BE2C (cell line): ENCODE measurements around the gene XYLT1.

Experiments used
- DNase-seq: peaks from one replicate; pipeline ENCODE4 v3.0.0-alpha.2; 2020
- H3K27me3 ChIP-seq: fragments of 250-450 bp; sonication (Bioruptor Pico); 2 replicates; pipeline ENCODE4 v1.5.1; 2020; ENCODE audit warnings: mild to moderate bottlenecking
- H3K36me3 ChIP-seq: fragments of 250-450 bp; sonication (Bioruptor Pico); 2 replicates; pipeline ENCODE4 v1.5.1; 2020; ENCODE audit warnings: mild to moderate bottlenecking
- H3K4me1 ChIP-seq: fragments of 250-450 bp; sonication (Bioruptor Pico); 2 replicates; pipeline ENCODE4 v1.5.1; 2020
- H3K4me3 ChIP-seq: 2 replicates; pipeline ENCODE4 v1.5.1; 2011; ENCODE audit warnings: low read depth, low read length
- H3K9me3 ChIP-seq: fragments of 250-450 bp; sonication (Bioruptor Pico); 2 replicates; pipeline ENCODE4 v1.5.1; 2020
- TF ChIP-seq, protein P1 (sequence below): IDR thresholded peaks from 2 replicates; pipeline ENCODE4 v1.5.1; 2012; ENCODE audit warnings: mild to moderate bottlenecking, low read depth, low read length

The XYLT1 gene

GRCh38 chr16:17173281-17173680 is 297.5 kb downstream of the XYLT1 start:
- Histone ChIP-seq H3K4me1 (no peaks in the 10 kb centered on the region; the same call in 1 of the 2 replicates), H3K27me3 (no peaks in the 10 kb centered on the region), H3K36me3 (no peaks in the 10 kb centered on the region), H3K9me3 (no peaks in the 10 kb centered on the region), H3K4me3 (no peak overlapping the region)
- no peak for DNase-seq
- TF ChIP-seq, protein P1, sequence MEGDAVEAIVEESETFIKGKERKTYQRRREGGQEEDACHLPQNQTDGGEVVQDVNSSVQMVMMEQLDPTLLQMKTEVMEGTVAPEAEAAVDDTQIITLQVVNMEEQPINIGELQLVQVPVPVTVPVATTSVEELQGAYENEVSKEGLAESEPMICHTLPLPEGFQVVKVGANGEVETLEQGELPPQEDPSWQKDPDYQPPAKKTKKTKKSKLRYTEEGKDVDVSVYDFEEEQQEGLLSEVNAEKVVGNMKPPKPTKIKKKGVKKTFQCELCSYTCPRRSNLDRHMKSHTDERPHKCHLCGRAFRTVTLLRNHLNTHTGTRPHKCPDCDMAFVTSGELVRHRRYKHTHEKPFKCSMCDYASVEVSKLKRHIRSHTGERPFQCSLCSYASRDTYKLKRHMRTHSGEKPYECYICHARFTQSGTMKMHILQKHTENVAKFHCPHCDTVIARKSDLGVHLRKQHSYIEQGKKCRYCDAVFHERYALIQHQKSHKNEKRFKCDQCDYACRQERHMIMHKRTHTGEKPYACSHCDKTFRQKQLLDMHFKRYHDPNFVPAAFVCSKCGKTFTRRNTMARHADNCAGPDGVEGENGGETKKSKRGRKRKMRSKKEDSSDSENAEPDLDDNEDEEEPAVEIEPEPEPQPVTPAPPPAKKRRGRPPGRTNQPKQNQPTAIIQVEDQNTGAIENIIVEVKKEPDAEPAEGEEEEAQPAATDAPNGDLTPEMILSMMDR = no peak

DNA sequence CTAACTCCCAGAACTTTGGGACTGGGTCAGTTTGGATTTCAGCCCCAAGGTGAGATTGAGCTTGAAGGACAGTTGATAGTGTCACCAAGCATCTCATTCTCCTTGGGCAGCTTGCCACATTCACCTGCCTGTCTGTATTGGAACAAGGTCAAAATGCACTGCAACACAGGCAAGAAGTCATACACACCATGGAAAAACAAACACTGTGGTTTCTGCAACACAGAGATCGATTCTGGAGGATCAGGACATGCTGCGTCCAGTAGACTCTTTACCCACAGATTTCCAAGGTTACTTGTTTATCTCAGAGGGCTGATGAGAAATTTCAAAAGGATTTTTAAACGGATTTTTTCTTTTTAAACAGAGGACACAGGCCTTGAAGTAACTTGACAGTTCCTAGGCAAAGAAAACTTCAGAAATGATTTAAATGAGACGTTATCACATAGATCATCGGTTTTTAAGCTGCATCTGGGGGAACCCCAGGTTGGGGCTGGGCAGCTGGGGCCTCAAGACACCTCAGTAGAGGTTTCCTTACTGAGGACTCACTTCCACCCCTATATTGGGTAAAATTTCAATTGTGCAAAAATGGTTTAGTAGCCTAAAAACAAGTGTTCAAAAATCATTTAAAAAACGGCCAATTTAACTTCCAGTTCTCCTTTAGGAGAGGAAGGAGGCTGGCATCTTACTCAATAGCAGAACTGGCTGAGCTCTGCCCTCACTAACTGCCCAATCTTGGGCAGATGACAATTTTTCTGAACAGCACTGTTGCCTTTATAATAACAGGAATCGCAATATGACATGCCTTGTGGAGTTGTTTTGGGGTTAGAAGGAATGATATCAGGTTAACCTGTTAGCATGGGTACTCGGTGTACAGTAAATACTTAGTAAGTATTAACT is 299.3 kb downstream of the XYLT1 start:
- H3K36me3 ChIP-seq = no peaks in the 10 kb centered on the region
- H3K4me3 ChIP-seq = no peak overlapping the region
- H3K4me1 ChIP-seq = no peaks in the 10 kb centered on the region
- no peak for DNase-seq
- H3K27me3 ChIP-seq = no peaks in the 10 kb centered on the region
- TF ChIP-seq, protein P1 = no peak
- no peaks in the 10 kb centered on the region for H3K9me3 ChIP-seq

DNA sequence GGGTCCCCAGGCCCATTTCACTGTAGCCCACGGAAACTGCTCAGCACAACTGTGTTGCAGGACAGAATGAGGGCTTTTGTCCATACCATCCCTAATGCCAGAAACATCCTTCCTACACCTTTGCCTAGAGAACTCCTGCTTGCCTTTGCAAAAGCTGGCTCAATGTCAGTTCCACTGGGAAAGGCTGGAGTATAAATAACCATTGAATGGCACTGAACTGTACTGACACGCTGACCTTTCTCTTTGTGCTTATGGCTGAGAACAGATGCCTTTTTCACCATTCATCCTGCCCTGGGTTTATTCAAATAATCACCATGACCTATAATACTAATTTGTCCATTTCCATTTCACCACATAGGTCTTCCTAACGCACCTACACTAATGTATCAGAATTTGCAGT is 300.3 kb downstream of the XYLT1 start:
- no peak for DNase-seq
- Histone ChIP-seq H3K4me3 (no peak overlapping the region), H3K36me3 (no peaks in the 10 kb centered on the region), H3K27me3 (no peaks in the 10 kb centered on the region), H3K4me1 (no peaks in the 10 kb centered on the region), H3K9me3 (no peaks in the 10 kb centered on the region)
- TF ChIP-seq, protein P1 = no peak

GRCh38 chr16:17168181-17168580 is 302.6 kb downstream of the XYLT1 start:
- Histone ChIP-seq H3K27me3 (no peaks in the 10 kb centered on the region), H3K4me1 (no peaks in the 10 kb centered on the region), H3K4me3 (no peak overlapping the region), H3K36me3 (no peaks in the 10 kb centered on the region), H3K9me3 (no peaks in the 10 kb centered on the region)
- no peak for DNase-seq
- TF ChIP-seq, protein P1 = no peak

GRCh38 chr16:17166095-17166494 is 304.7 kb downstream of the XYLT1 start:
- Histone ChIP-seq H3K36me3 (no peaks in the 10 kb centered on the region), H3K4me1 (no peaks in the 10 kb centered on the region), H3K27me3 (no peaks in the 10 kb centered on the region), H3K4me3 (no peak overlapping the region), H3K9me3 (no peaks in the 10 kb centered on the region)
- DNase-seq = no peak
- TF ChIP-seq, protein P1 = no peak

GRCh38 chr16:17162560-17162959 is 308.2 kb downstream of the XYLT1 start:
- H3K36me3 ChIP-seq = no peaks in the 10 kb centered on the region
- DNase-seq = no peak
- no peaks in the 10 kb centered on the region for H3K27me3 ChIP-seq
- TF ChIP-seq, protein P1 = no peak
- no peaks in the 10 kb centered on the region for H3K9me3 ChIP-seq
- no peaks in the 10 kb centered on the region for H3K4me1 ChIP-seq
- H3K4me3 ChIP-seq = no peak overlapping the region
